Activated CD8-positive, alpha-beta T cell treated with anti-CD3 and anti-CD28 coated beads, Interleukin-2, amount 10 ng/mL, durations not matched to agents 7 days and 5 days (primary cell): ENCODE data around the gene LCE1D. TPM values are rescaled to one million over a fixed set of nuclear protein-coding genes. Genes with fewer than 3 reads are reported as not detected.

Experiments
- ATAC-seq: fragments of 150-1000 bp; cut with Tn5 transposase; one replicate; pipeline ENCODE4 v1.10.0; 2021; ENCODE audit warnings: moderate library complexity
- CTCF ChIA-PET: fragments of 350-600 bp; sonication (Branson Sonifier 250); formaldehyde crosslinking; loops from one replicate; lab custom pipeline; 2021; ENCODE audit warnings: antibody characterized with exemption; lab: Charles Lee
- POLR2A ChIA-PET: fragments of 350-600 bp; sonication (Branson Sonifier 250); formaldehyde crosslinking; loops from one replicate; lab custom pipeline; 2021; ENCODE audit warnings: antibody characterized with exemption; lab: Charles Lee
- DNase-seq: peaks from one replicate; pipeline ENCODE4 v3.0.0-alpha.2; 2020
- H3K27ac Mint-ChIP-seq: one replicate; pipeline ENCODE4 v1.8.0; 2021; ENCODE audit warnings: mild to moderate bottlenecking, mixed read lengths
- H3K27me3 Mint-ChIP-seq: one replicate; pipeline ENCODE4 v1.8.0; 2021; ENCODE audit warnings: low read depth, mixed read lengths
- H3K36me3 Mint-ChIP-seq: one replicate; pipeline ENCODE4 v1.8.0; 2021; ENCODE audit warnings: low read depth, mixed read lengths
- H3K4me1 Mint-ChIP-seq: one replicate; pipeline ENCODE4 v1.8.0; 2021; ENCODE audit warnings: low read depth, mixed read lengths
- H3K4me3 Mint-ChIP-seq: one replicate; pipeline ENCODE4 v1.8.0; 2021; ENCODE audit warnings: mild to moderate bottlenecking, mixed read lengths
- H3K9me3 Mint-ChIP-seq: one replicate; pipeline ENCODE4 v1.8.0; 2022; ENCODE audit warnings: mixed read lengths; ENCODE audit not compliant: insufficient read depth
- total RNA-seq, 2 experiments: library from RNA; stranded (reverse); gene quantifications; one replicate each; pipeline ENCODE4 v1.2.3, GENCODE V29; 2021

LCE1D gene
- total RNA-seq, 2 experiments from 2014 or later: not detected

- Mint-ChIP-seq H3K4me1 (no peaks in the 10 kb centered on the region), H3K27me3 (peaks cover 8% of the 10 kb centered on the region), H3K36me3 (no peaks in the 10 kb centered on the region), H3K9me3 (no peaks in the 10 kb centered on the region), H3K27ac (no peak overlapping the region), H3K4me3 (no peak overlapping the region)
- POLR2A ChIA-PET: no interaction called here
- DNase-seq: no peak
- no peak for ATAC-seq
- CTCF ChIA-PET: no interaction called here
These were observed 28.4 kb downstream of the LCE1D start for GRCh38 chr1:152824964-152825363.

GRCh38 chr1:152827173-152827572 lies 30.7 kb downstream of the LCE1D start, which contains the start of gene LCE1A:
TSS of gene LCE1A (plus strand) at chr1:152827473. CDS start at chr1:152827473, 0 bp downstream.
- H3K27ac Mint-ChIP-seq: no peak within 1 kb of the TSS
- H3K4me3 Mint-ChIP-seq: no peak within 1 kb of the TSS
- ATAC-seq (no peak), DNase-seq (no peak)
- no peaks in the 10 kb centered on the region for H3K4me1 Mint-ChIP-seq
- no peaks in the 10 kb centered on the region for H3K36me3 Mint-ChIP-seq
- ChIA-PET POLR2A (no interaction called here), CTCF (no interaction called here)
- no peaks in the 10 kb centered on the region for H3K9me3 Mint-ChIP-seq
- peaks cover 8% of the 10 kb centered on the region for H3K27me3 Mint-ChIP-seq

- Mint-ChIP-seq H3K27me3 (peaks cover 2% of the 10 kb centered on the region), H3K4me1 (no peaks in the 10 kb centered on the region), H3K27ac (no peak overlapping the region), H3K4me3 (no peak overlapping the region), H3K9me3 (no peaks in the 10 kb centered on the region), H3K36me3 (no peaks in the 10 kb centered on the region)
- ATAC-seq: no peak
- CTCF ChIA-PET: no interaction called here
- DNase-seq: no peak
- POLR2A ChIA-PET: no interaction called here
These were observed 40.3 kb downstream of the LCE1D start for GRCh38 chr1:152836870-152837269.

GRCh38 chr1:152842556-152842955 lies 46.0 kb downstream of the LCE1D start, which contains the start of gene LCE6A:
TSS of gene LCE6A (plus strand) at chr1:152842856. CDS start at chr1:152843521, 665 bp downstream.
- no peak for DNase-seq
- H3K9me3 Mint-ChIP-seq: no peaks in the 10 kb centered on the region
- ChIA-PET CTCF (no interaction called here), POLR2A (no interaction called here)
- ATAC-seq: no peak
- H3K36me3 Mint-ChIP-seq: no peaks in the 10 kb centered on the region
- no peaks in the 10 kb centered on the region for H3K4me1 Mint-ChIP-seq
- no peak within 1 kb of the TSS for H3K27ac Mint-ChIP-seq
- no peak within 1 kb of the TSS for H3K4me3 Mint-ChIP-seq
- H3K27me3 Mint-ChIP-seq: peaks cover 4% of the 10 kb centered on the region

Other genes with a start within 250 kb of the LCE1D start
- gene LCE3E, start 229.9 kb upstream of the LCE1D start, total RNA-seq: not detected
- gene LCE3D, start 216.2 kb upstream of the LCE1D start, total RNA-seq: not detected
- gene LCE3C, start 196.5 kb upstream of the LCE1D start, total RNA-seq: not detected
- gene LCE3B, start 182.9 kb upstream of the LCE1D start, total RNA-seq: not detected
- gene LCE3A, start 173.6 kb upstream of the LCE1D start, total RNA-seq: not detected
- not detected for gene LCE2D, start 133.3 kb upstream of the LCE1D start, total RNA-seq
- gene LCE2C, start 121.4 kb upstream of the LCE1D start, total RNA-seq: not detected
- gene LCE2B, start 110.6 kb upstream of the LCE1D start, total RNA-seq: not detected
- gene LCE2A, start 98.4 kb upstream of the LCE1D start, total RNA-seq: not detected
- not detected for gene LCE4A, start 88.6 kb upstream of the LCE1D start, total RNA-seq
- not detected for gene KPRP, start 38.7 kb upstream of the LCE1D start, total RNA-seq
- not detected for gene LCE1F, start 21.6 kb upstream of the LCE1D start, total RNA-seq
- gene LCE1E, start 10.5 kb upstream of the LCE1D start, total RNA-seq: not detected
- gene LCE1C, start 9.9 kb downstream of the LCE1D start, total RNA-seq: not detected
- not detected for gene LCE1B, start 15.2 kb downstream of the LCE1D start, total RNA-seq
- gene LCE1A, start 30.8 kb downstream of the LCE1D start, total RNA-seq: not detected
- gene LCE6A, start 46.1 kb downstream of the LCE1D start, total RNA-seq: not detected
- gene LCE7A, start 63.3 kb downstream of the LCE1D start, total RNA-seq: not detected
- gene SMCP, start 81.6 kb downstream of the LCE1D start, total RNA-seq: not detected
- not detected for gene IVL, start 111.8 kb downstream of the LCE1D start, total RNA-seq
- not detected for gene SPRR5, start 150.5 kb downstream of the LCE1D start, total RNA-seq
- gene SPRR4, start 173.9 kb downstream of the LCE1D start, total RNA-seq: not detected
- not detected for gene SPRR1A, start 187.4 kb downstream of the LCE1D start, total RNA-seq
- gene SPRR3, start 205.0 kb downstream of the LCE1D start, total RNA-seq: not detected
- not detected for gene SPRR1B, start 234.5 kb downstream of the LCE1D start, total RNA-seq
- not detected for gene SPRR2D, start 244.4 kb downstream of the LCE1D start, total RNA-seq